ENCODE data around the gene MAPK4.

MAPK4 gene

DNA sequence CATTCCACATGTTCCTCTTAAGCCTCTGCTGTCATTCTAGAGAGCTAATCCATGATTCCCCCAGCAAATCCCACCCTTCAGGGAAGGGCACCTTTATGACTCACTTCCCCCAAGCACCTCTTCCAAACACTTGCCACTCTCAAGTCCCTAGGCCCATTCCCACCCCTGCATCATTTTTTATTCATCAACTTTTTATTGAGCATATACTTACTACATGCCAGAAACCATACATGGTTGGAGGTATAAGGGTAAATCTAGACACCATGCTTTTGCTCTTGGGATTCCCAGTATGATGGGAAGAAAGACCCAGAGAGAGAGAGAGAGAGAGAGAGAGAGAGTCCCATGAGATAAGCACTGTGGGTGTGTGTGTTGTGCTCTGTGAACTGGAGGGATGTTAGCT is 87.9 kb downstream of the MAPK4 start:
- DNase-seq (ENCODE audit: insufficient read length, low spot score) (no peak), FAIRE-seq (no peak)

DNA sequence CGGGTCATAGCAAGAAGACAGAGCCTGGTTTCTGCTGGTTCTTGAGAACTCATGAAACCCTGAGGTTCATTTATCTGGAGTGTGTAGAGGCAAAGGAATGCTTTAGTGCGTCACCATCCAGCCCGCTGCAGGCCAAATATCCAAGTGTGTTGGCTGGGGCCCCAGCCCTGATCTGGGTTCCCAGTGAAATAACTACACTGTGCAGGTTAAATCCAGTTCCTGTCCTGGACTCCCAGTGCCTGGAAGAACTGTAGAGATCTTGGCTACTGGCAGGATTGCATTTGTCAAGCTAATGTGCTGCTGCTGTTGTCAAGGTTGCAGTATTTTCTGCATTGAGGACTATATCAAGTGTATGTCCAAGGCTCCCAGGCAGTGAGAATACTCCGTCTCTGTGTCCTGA is 89.9 kb downstream of the MAPK4 start:
- FAIRE-seq: no peak
- no peak for DNase-seq (ENCODE audit: insufficient read length, low spot score)

GRCh38 chr18:50651334-50651733 is 91.4 kb downstream of the MAPK4 start:
- no peak for FAIRE-seq
- no peak for DNase-seq (ENCODE audit: insufficient read length, low spot score)

- DNase-seq (ENCODE audit: insufficient read length, low spot score) (no peak), FAIRE-seq (no peak)
Measured at GRCh38 chr18:50653402-50654093, 93.7 kb downstream of the MAPK4 start.

DNA sequence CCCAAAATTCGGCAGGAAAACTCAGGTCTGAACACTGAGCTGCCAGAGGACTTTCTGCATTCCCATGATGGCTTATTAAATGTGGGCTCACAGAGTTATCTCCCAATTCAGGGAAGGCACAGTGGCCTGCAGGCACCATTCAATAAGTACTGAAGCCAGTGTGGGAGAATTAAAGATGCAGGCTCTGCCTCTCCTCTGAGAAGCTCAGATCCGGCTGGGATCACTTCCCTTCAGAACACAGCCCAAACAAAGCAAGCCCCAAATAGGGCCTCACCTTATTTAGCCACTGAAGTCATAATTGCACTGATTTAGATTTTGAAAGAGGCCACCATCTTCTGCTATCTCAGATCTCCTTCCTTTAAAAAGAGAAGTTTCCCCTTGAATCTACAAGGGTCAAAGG is 94.3 kb downstream of the MAPK4 start:
- DNase-seq (ENCODE audit: insufficient read length, low spot score): no peak
- FAIRE-seq: no peak

GRCh38 chr18:50654658-50655550 is 95.0 kb downstream of the MAPK4 start:
- FAIRE-seq: no peak

GRCh38 chr18:50656396-50656795 is 96.5 kb downstream of the MAPK4 start:
- FAIRE-seq (no peak), DNase-seq (ENCODE audit: insufficient read length, low spot score) (no peak)

More at GRCh38 chr18:50654658-50655550, 95.0 kb downstream of the MAPK4 start:
- no peak for DNase-seq (ENCODE audit: insufficient read length, low spot score)

DNA sequence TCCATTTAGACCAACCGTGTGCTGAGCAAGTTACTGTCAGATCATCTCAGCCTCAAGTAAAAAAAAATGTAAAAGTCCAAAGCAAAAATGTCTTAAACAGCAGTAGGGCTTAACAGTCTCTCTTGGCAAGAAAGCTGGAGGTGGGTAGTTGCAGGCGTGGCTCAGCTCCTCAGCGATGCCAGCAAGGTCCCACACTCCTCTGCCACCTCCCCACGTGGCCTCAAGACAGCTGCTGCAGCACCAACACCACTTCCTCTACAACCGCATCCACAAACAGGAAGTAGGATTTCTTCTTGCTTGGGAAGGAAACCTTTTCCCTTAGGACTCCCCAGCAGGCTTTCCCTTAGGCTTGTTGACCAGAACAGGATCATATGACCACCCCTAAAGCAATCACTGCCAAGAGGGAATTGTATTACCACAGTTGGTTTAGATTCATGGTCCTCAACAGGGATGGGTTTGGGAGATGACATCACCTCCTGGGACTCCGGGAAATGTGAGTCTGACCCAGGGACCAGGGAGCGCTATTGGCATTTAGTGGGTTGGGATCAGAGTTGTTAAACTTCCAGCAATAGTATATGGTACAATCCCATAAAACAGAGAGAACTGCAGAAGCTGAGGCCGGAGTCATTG is 97.1 kb downstream of the MAPK4 start:
- no peak for DNase-seq (ENCODE audit: insufficient read length, low spot score)
- no peak for FAIRE-seq

- DNase-seq (ENCODE audit: insufficient read length, low spot score) (no peak), FAIRE-seq (no peak)
Measured at GRCh38 chr18:50658601-50659000, 98.7 kb downstream of the MAPK4 start.

DNA sequence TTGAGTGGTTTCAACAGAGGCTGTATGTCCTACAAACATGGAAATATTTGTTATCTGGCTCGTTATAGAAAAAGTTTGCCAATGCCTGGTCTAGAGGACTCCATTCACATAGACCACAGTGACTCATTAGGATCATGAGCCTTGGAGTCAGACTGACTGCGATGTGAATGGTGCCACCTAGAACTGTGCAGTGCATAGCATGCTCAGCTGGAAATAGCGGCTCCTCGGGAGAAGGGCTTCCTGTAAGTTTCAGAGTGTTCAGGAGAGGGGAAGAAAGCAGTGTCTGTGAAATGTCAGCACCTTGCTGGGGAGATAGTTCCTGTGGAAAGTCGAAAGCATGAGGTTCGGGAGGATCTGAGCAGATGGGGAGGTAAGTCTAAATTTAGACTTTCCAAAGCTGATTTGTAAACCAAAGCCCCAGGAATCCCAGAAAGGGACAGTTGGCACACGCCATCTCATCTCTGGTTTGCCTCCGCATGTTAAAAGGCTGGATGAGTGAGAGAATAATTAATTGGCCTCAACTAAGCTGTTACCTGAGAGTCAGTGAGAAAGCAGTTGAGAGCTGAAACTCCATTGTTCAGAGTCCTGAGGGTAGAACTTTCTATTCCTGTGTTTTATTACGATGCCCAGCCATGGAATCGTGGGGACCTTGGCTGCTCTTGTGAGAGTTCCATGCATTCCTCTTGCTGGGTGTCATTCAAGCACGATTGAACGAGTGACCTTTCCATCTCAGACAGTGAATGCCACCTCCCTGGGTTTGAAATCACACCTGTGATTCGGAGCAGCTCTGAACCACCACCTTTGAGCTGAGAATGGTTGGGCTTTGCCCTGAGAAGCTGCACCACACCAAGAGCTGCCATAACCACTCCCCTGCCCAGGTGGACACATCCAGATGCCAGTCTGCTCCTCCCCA is 99.5 kb downstream of the MAPK4 start:
- DNase-seq (ENCODE audit: insufficient read length, low spot score) (no peak), FAIRE-seq (no peak)

- DNase-seq (ENCODE audit: insufficient read length, low spot score) (no peak), FAIRE-seq (no peak)
Measured at GRCh38 chr18:50661013-50661412, 101.1 kb downstream of the MAPK4 start.

GRCh38 chr18:50662177-50662576 is 102.3 kb downstream of the MAPK4 start:
- FAIRE-seq: no peak
- no peak for DNase-seq (ENCODE audit: insufficient read length, low spot score)

DNA sequence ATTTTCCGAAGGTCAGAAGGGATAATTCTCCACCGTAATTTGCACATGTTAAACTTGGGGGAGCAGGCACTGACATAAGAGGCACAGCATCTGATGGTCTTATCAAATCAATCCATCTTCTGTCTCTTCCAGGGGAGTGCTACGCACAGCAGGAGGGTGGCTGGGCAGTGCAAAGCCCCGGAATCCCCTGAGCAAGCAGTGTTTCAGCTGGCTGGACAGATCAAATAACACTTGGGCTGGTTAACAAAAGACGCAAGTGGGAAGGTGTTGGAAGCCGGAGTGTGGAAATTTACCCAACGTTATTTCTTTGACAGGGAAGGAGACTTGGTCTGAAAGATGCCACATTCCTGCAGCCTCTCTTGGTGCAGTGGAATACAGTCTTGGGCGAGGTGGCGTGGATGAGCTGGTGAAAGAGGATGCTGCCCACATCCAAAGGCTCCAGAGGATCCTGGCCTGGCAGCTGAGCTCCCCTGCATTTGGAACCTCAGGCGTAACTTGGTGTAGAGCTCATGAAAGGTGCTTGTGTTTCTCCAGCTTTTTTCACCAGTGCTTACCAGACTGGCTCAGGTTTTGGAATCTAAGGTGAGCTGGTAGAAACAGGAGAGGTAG is 103.0 kb downstream of the MAPK4 start:
- DNase-seq (ENCODE audit: insufficient read length, low spot score): no peak

DNA sequence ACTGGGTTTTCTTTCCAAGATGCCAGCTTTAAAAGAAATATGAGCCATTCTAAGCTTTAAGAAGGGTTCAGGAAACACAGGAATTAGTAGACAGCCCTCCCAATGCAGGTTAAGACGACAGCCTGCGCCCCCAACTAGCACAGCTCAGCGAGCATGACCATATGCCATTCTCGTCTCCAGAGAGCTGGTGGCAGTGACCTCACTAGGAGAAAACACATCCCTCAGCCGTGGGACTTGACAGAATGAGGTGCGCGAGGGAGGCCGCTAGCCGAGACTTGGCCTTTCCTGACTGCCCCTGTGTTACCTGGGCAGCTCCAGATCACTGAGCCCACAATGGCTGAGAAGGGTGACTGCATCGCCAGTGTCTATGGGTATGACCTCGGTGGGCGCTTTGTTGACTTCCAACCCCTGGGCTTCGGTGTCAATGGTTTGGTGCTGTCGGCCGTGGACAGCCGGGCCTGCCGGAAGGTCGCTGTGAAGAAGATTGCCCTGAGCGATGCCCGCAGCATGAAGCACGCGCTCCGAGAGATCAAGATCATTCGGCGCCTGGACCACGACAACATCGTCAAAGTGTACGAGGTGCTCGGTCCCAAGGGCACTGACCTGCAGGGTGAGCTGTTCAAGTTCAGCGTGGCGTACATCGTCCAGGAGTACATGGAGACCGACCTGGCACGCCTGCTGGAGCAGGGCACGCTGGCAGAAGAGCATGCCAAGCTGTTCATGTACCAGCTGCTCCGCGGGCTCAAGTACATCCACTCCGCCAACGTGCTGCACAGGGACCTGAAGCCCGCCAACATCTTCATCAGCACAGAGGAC is 103.9 kb downstream of the MAPK4 start:
- DNase-seq (ENCODE audit: insufficient read length, low spot score) (no peak), FAIRE-seq (no peak)

More for the DNA sequence above, 103.0 kb downstream of the MAPK4 start:
- FAIRE-seq: no peak

DNA sequence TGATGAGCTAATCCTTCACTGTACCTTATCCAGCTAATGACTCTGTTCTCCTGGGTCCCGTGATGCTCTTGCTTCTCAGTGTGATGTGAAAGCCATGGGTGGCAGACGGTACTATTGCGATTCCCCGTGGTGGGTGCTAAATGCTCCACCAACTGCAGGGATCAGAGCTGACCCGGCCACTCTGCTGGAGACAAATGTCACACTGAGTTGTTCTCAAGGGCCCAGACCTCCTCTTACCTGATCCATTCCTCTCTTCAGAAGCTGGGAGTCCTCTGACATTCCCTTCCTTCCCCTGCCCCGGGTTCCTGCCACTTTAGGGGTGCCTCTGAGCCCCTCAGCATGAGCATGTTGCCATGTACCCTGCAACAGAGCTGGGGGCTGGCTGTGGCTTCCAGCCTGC is 105.1 kb downstream of the MAPK4 start:
- no peak for FAIRE-seq
- no peak for DNase-seq (ENCODE audit: insufficient read length, low spot score)

DNA sequence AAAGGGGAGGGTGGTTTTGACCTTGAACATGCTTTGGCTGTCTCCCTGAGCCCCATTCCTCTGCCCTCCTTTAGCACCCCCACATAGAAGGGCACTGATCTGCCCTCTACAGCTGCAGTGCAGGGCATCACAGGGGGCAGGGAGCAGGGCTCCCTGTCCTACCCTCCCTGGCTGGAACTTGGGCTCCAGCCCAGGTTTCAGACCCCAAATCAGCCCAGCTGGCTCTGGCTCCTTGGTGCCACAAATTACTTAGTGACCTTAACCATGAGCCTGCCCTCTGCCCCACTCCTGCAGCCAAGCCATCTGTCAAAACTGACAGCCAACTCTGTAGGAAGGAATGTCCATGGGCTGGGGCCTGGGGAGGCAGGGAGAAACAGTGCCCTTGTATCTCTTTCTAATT is 105.6 kb downstream of the MAPK4 start:
- DNase-seq (ENCODE audit: insufficient read length, low spot score): no peak
- no peak for FAIRE-seq

- FAIRE-seq: no peak
- DNase-seq (ENCODE audit: insufficient read length, low spot score): no peak
Measured at GRCh38 chr18:50666536-50666935, 106.6 kb downstream of the MAPK4 start.

- DNase-seq (ENCODE audit: insufficient read length, low spot score) (no peak), FAIRE-seq (no peak)
Measured at GRCh38 chr18:50671376-50671775, 111.5 kb downstream of the MAPK4 start.

GRCh38 chr18:50674307-50674980 is 114.6 kb downstream of the MAPK4 start:
- DNase-seq (ENCODE audit: insufficient read length, low spot score) (no peak), FAIRE-seq (no peak)
